HepG2 (cell line): ENCODE data around the gene CFAP45. TPM values are rescaled to one million over a fixed set of nuclear protein-coding genes. Genes with fewer than 3 reads are reported as not detected.

Experiments used
- ARID4A ChIP-seq: sonication (generic); formaldehyde crosslinking; IDR thresholded peaks from 2 replicates; pipeline ENCODE4 v1.5.0; 2020; ENCODE audit warnings: mild to moderate bottlenecking, missing genetic modification reagents, borderline replicate concordance
- BCLAF1 ChIP-seq: fragments of 450-650 bp; IDR thresholded peaks from 2 replicates; pipeline ENCODE4 v1.6.1; 2017; ENCODE audit warnings: mild to moderate bottlenecking
- FOXA1 ChIP-seq, 2 experiments: fragments of 450-650 bp in 1 of 2; sonication (generic) in 1 of 2; formaldehyde crosslinking in 1 of 2; IDR thresholded peaks; 2 replicates each; pipeline versions ENCODE4 v1.4.0 to v1.6.1; 2016 to 2020; ENCODE audit warnings: missing genetic modification reagents in 1 of 2
- RNF2 ChIP-seq: fragments of 450-650 bp; conservative IDR thresholded peaks from 2 replicates; pipeline ENCODE4 v1.6.1; 2016; ENCODE audit warnings: low read depth
- ZNF276 ChIP-seq: sonication (generic); formaldehyde crosslinking; IDR thresholded peaks from 2 replicates; pipeline ENCODE4 v1.4.0; 2020; ENCODE audit warnings: mild to moderate bottlenecking, low read depth, missing genetic modification reagents
- ZNF512B ChIP-seq: sonication (generic); formaldehyde crosslinking; IDR thresholded peaks from 2 replicates; pipeline ENCODE4 v1.5.1; 2020; ENCODE audit warnings: missing genetic modification reagents, mild to moderate bottlenecking, borderline replicate concordance
- ZNF607 ChIP-seq: sonication (generic); formaldehyde crosslinking; IDR thresholded peaks from 2 replicates; pipeline ENCODE4 v1.5.1; 2020; ENCODE audit warnings: missing genetic modification reagents, mild to moderate bottlenecking, borderline replicate concordance
- ZNF709 ChIP-seq: sonication (generic); formaldehyde crosslinking; IDR thresholded peaks from 2 replicates; pipeline ENCODE4 v1.5.0; 2020; ENCODE audit warnings: mild to moderate bottlenecking, missing genetic modification reagents
- polyA plus RNA-seq, 8 experiments: library from polyadenylated mRNA; depleted of rRNA in 3 of 8; stranded (reverse) in 7 of 8; unstranded in 1 of 8; fragments of >200 nt; fragmentation: Illumina TruSeq in 4 of 8; extraction: Trizol in 4 of 8; gene quantifications; 2 replicates each; pipeline versions ENCODE4 v1.2.1 to v1.2.3, GENCODE V29; 2011 to 2016; ENCODE audit warnings: low read depth in 4 of 8, missing spikeins in 1 of 8, mixed read lengths in 1 of 8; ENCODE audit not compliant: insufficient read depth in 1 of 8
- total RNA-seq, 5 experiments: library from RNA; depleted of rRNA; stranded (reverse); fragments of >200 nt; fragmentation: Illumina TruSeq; extraction: Trizol; gene quantifications; 2 replicates each; pipeline ENCODE4 v1.2.3, GENCODE V29; 2016; ENCODE audit warnings: low read depth in 1 of 5

Gene CFAP45
- total and polyA plus RNA-seq, 2 of the 13 experiments (the other 11 are each of a cell fraction or from before 2014, with no cell fraction given), result not detected

- TF ChIP-seq BCLAF1 (no peak), ZNF512B (CRISPR knock-in tag) (no peak), RNF2 (no peak), ARID4A (CRISPR knock-in tag) (no peak), FOXA1 (IDR thresholded peaks at IDR 0.05) (no peak), FOXA1 (CRISPR knock-in tag; IDR thresholded peaks at IDR 0.05) (no peak), ZNF276 (CRISPR knock-in tag) (no peak), ZNF607 (CRISPR knock-in tag) (no peak), ZNF709 (CRISPR knock-in tag) (no peak)
Observed at GRCh38 chr1:159880430-159880829, 19.5 kb downstream of the CFAP45 start (continued).
